NOMO-1 treated with DMSO at 0.1 percent for 48 hours (cell line): Measurements from ENCODE around the gene ATP5IF1.

ENCODE experiments used
- DNase-seq: peaks from one replicate; lab custom pipeline; 2025; ENCODE audit not compliant: unreplicated experiment; lab: John Stamatoyannopoulos, UW

Gene ATP5IF1

GRCh38 chr1:28264897-28265296, 29.0 kb downstream of the ATP5IF1 start:
- DNase-seq = no peak

- no peak for DNase-seq
These were observed 29.7 kb downstream of the ATP5IF1 start for GRCh38 chr1:28265577-28265976.

GRCh38 chr1:28266920-28267322, 31.0 kb downstream of the ATP5IF1 start:
- no peak for DNase-seq

GRCh38 chr1:28267633-28268032, 31.7 kb downstream of the ATP5IF1 start:
- DNase-seq = no peak

GRCh38 chr1:28269529-28269928, 33.6 kb downstream of the ATP5IF1 start:
- DNase-seq = no peak

GRCh38 chr1:28272215-28272852, 36.4 kb downstream of the ATP5IF1 start:
- no peak for DNase-seq

GRCh38 chr1:28273216-28273860, 37.4 kb downstream of the ATP5IF1 start:
- DNase-seq = no peak

- DNase-seq = no peak
These were observed 42.8 kb downstream of the ATP5IF1 start for GRCh38 chr1:28278763-28279162.

GRCh38 chr1:28279721-28280120, 43.8 kb downstream of the ATP5IF1 start:
- no peak for DNase-seq

- no peak for DNase-seq
These were observed 44.6 kb downstream of the ATP5IF1 start for GRCh38 chr1:28280501-28280900.

GRCh38 chr1:28280977-28281381, 45.1 kb downstream of the ATP5IF1 start:
- no peak for DNase-seq

GRCh38 chr1:28281608-28282425, 45.9 kb downstream of the ATP5IF1 start:
- no peak for DNase-seq

- DNase-seq = peak; percentile 30
These were observed 46.8 kb downstream of the ATP5IF1 start for GRCh38 chr1:28282426-28283407.

- DNase-seq = peak; percentile 56
These were observed 50.2 kb downstream of the ATP5IF1 start for GRCh38 chr1:28286111-28286510.
